ENCODE results near the gene RPS16. TPM values are rescaled to one million over a fixed set of nuclear protein-coding genes. Genes with fewer than 3 reads are reported as not detected.
A peak's percentile ranks its signal among the peaks of the same experiment; 100 is the strongest.

Gene RPS16
- total and polyA plus RNA-seq, 2 of the 13 experiments (the other 11 are each of a cell fraction or from before 2014, with no cell fraction given) = 488 to 2,583 TPM

DNA sequence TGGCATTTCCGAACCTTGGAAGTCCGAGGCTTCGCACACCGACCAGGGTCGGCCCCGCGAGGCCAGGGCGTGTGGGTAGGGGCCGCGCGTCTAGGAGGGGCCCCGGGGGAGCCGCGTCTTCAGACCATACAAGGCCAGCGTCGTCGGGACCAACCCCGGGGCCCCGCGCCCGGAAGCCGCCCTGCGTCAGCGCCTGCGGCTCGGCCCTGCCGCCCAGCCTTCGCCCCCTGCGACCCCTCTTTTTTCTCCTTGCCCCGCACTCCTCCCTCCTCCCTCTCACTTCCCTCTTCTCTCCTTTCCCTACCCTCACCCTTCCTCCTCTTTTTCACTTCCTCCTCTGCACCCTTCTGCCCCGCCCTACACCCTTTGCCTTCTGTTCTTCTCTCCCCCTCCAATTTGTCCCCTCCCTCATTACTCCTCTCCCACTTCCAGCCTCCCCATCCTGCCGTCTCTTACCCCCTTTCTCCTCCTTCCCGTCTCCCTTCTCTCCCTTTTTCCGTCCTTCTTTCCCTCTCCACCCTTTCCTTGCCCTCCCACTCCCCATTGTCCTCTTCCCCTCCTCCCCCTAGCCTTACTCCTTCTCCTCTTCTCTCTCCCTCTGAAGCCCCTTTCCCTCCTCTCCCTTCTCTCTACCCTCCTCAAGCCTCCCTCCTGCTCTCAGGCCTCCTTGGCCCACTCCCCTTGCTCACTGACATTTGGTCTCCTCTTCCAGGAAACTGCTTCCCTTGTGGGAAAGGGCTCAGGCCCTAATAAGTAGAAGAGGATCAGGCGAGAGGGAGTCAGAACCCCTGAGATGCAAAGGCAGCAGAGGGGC is 25.5 kb downstream of the RPS16 start (continued):
- TF ChIP-seq SOX5 (CRISPR knock-in tag; IDR thresholded peaks at IDR 0.05; ENCODE audit: borderline replicate concordance) = no peak
- no peak for TF ChIP-seq CHD4 (IDR thresholded peaks at IDR 0.05; ENCODE audit: borderline replicate concordance, low read length)
- no peak; the same call in 1 of the 2 replicates for TF ChIP-seq RNF219 (CRISPR knock-in tag; IDR thresholded peaks at IDR 0.05)
- TF ChIP-seq ZNF18 (CRISPR knock-in tag; IDR thresholded peaks at IDR 0.05; ENCODE audit: insufficient replicate concordance) = no peak
- TF ChIP-seq, protein P1, sequence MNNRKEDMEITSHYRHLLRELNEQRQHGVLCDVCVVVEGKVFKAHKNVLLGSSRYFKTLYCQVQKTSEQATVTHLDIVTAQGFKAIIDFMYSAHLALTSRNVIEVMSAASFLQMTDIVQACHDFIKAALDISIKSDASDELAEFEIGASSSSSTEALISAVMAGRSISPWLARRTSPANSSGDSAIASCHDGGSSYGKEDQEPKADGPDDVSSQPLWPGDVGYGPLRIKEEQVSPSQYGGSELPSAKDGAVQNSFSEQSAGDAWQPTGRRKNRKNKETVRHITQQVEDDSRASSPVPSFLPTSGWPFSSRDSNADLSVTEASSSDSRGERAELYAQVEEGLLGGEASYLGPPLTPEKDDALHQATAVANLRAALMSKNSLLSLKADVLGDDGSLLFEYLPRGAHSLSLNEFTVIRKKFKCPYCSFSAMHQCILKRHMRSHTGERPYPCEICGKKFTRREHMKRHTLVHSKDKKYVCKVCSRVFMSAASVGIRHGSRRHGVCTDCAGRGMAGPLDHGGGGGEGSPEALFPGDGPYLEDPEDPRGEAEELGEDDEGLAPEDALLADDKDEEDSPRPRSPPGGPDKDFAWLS (CRISPR knock-in tag; IDR thresholded peaks at IDR 0.05; ENCODE audit: borderline replicate concordance) = no peak
- TF ChIP-seq ZSCAN12 (CRISPR knock-in tag; IDR thresholded peaks at IDR 0.05) = no peak
- 0 out of 2 replicates have a peak, but pooled peaks have one; percentile 47 for TF ChIP-seq ZZZ3 (CRISPR knock-in tag; IDR thresholded peaks at IDR 0.05; ENCODE audit: borderline replicate concordance)
- no peak for TF ChIP-seq ZBTB26 (CRISPR knock-in tag; IDR thresholded peaks at IDR 0.05; ENCODE audit: borderline replicate concordance)
- no peak for TF ChIP-seq FOXO1 (CRISPR knock-in tag; IDR thresholded peaks at IDR 0.05)
- no peak for TF ChIP-seq ZNF280D (CRISPR knock-in tag; IDR thresholded peaks at IDR 0.05)
- TF ChIP-seq SALL2 (CRISPR knock-in tag; IDR thresholded peaks at IDR 0.05) = no peak
- 0 out of 2 replicates have a peak, but pooled peaks have one; percentile 23 for TF ChIP-seq TAF1 (CRISPR knock-in tag; IDR thresholded peaks at IDR 0.05)
- no peak for TF ChIP-seq HNRNPL (IDR thresholded peaks at IDR 0.05; ENCODE audit: low read depth, low read length)

Measured in HepG2 (cell line).